Fibroblast of lung (primary cell): ENCODE data around the gene GRK7.

Source experiments
- EZH2 ChIP-seq: IDR thresholded peaks from 2 replicates; pipeline ENCODE4 v1.5.1; 2012; ENCODE audit warnings: low read length, control low read depth, mild to moderate bottlenecking; ENCODE audit errors: missing control alignments
- TF ChIP-seq, protein P1 (sequence below), 2 donors: IDR thresholded peaks in 1 of 2; conservative IDR thresholded peaks in 1 of 2; 1 replicate in 1 of 2; 2 replicates in 1 of 2; pipeline ENCODE4 v1.5.1; 2011 to 2012; ENCODE audit warnings: low read length in 2 of 2, control low read depth in 1 of 2, inconsistent platforms in 1 of 2, low read depth in 1 of 2, mild to moderate bottlenecking in 1 of 2

- TF ChIP-seq, protein P1, sequence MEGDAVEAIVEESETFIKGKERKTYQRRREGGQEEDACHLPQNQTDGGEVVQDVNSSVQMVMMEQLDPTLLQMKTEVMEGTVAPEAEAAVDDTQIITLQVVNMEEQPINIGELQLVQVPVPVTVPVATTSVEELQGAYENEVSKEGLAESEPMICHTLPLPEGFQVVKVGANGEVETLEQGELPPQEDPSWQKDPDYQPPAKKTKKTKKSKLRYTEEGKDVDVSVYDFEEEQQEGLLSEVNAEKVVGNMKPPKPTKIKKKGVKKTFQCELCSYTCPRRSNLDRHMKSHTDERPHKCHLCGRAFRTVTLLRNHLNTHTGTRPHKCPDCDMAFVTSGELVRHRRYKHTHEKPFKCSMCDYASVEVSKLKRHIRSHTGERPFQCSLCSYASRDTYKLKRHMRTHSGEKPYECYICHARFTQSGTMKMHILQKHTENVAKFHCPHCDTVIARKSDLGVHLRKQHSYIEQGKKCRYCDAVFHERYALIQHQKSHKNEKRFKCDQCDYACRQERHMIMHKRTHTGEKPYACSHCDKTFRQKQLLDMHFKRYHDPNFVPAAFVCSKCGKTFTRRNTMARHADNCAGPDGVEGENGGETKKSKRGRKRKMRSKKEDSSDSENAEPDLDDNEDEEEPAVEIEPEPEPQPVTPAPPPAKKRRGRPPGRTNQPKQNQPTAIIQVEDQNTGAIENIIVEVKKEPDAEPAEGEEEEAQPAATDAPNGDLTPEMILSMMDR (conservative IDR thresholded peaks at IDR 0.05 in 1 of 2, IDR thresholded peaks at IDR 0.05 in 1 of 2; ENCODE audit: low read depth in 1 of 2, low read length in 2 of 2), result no peak
- TF ChIP-seq EZH2, result no peak
Measured at GRCh38 chr3:141753399-141753798, 9.8 kb upstream of the GRK7 start.
